Sciatic nerve (tissue), 2 donors: ENCODE data around the gene FAM13C. TPM values are rescaled to one million over a fixed set of nuclear protein-coding genes. Genes with fewer than 3 reads are reported as not detected.
"Not testable (repeated sequence)": the region's sequence is repeated elsewhere in the genome, so short reads cannot be mapped to it uniquely, and the experiment has no call there.

ENCODE experiments used
- ATAC-seq: fragments of 200-7000 bp; cut with Tn5 transposase; one replicate; pipeline ENCODE4 v1.9.1; 2020; ENCODE audit warnings: mild to moderate bottlenecking, moderate library complexity
- DNase-seq: peaks from one replicate; pipeline ENCODE4 v3.0.0-alpha.2; 2020; ENCODE audit warnings: low spot score
- intact Hi-C: fragments of 100-400 bp; cut with DNase I; formaldehyde crosslinking; loops from one replicate; pipeline ENCODE4 v1.14.2; 2022
- total RNA-seq: library from RNA; stranded (reverse); fragmentation: NEBNext Ultra II Directional; extraction: Animal tissue kit (Norgen Biotek cat#: 25700); gene quantifications from one replicate; pipeline ENCODE4 v1.2.1, GENCODE V29; 2021
- donor health status: DM: no; HTN: no; CAD: no.
- donor health status: DM: no; HTN: no; CAD: no.

Gene FAM13C
- total RNA-seq, 1 donor from 2014 or later, result 25.0 TPM

- no peak for DNase-seq
- no peak for ATAC-seq
- intact Hi-C loops, result no loop called here
Observed at GRCh38 chr10:59252491-59252890, 109.9 kb downstream of the FAM13C start.

GRCh38 chr10:59245686-59246085 is 116.7 kb downstream of the FAM13C start:
- intact Hi-C loops, result no loop called here
- DNase-seq (no peak), ATAC-seq (no peak)

GRCh38 chr10:59244871-59245270 is 117.5 kb downstream of the FAM13C start:
- no peak for ATAC-seq
- intact Hi-C loops, result loop anchor here (5.0 kb wide), 1 partner anchor 377 kb away; no protein-coding TSS in a partner anchor
- DNase-seq, result no peak

- intact Hi-C loops, result loop anchor here (5.0 kb wide), 1 partner anchor 379 kb away; no protein-coding TSS in a partner anchor
- no peak for DNase-seq
- no peak for ATAC-seq
Observed at GRCh38 chr10:59243611-59244195, 118.6 kb downstream of the FAM13C start.

GRCh38 chr10:59242991-59243390 is 119.4 kb downstream of the FAM13C start:
- intact Hi-C loops, result loop anchor here (5.0 kb wide), 1 partner anchor 379 kb away; no protein-coding TSS in a partner anchor
- DNase-seq (no peak), ATAC-seq (no peak)

- intact Hi-C loops, result loop anchor here (5.0 kb wide), 1 partner anchor 380 kb away; no protein-coding TSS in a partner anchor
- ATAC-seq, result no peak
- no peak for DNase-seq
Observed at GRCh38 chr10:59242057-59242456, 120.3 kb downstream of the FAM13C start.

- intact Hi-C loops, result loop anchor here (5.0 kb wide), 1 partner anchor 382 kb away; no protein-coding TSS in a partner anchor
- DNase-seq (no peak), ATAC-seq (no peak)
Observed at GRCh38 chr10:59240582-59241183, 121.7 kb downstream of the FAM13C start.

- intact Hi-C loops, result loop anchor here (10.0 kb wide), 1 partner anchor 274 kb away; no protein-coding TSS in a partner anchor
- DNase-seq, ATAC-seq: not testable (repeated sequence)
Observed at GRCh38 chr10:59239108-59239507, 123.2 kb downstream of the FAM13C start.

GRCh38 chr10:59237775-59238174 is 124.6 kb downstream of the FAM13C start:
- intact Hi-C loops, result loop anchor here (10.0 kb wide), 1 partner anchor 273 kb away; no protein-coding TSS in a partner anchor
- ATAC-seq (no peak), DNase-seq (no peak)

GRCh38 chr10:59236064-59236697 is 126.2 kb downstream of the FAM13C start:
- ATAC-seq (no peak), DNase-seq (no peak)
- intact Hi-C loops, result loop anchor here (10.0 kb wide), 1 partner anchor 271 kb away; no protein-coding TSS in a partner anchor

GRCh38 chr10:59234816-59235429 is 127.4 kb downstream of the FAM13C start:
- intact Hi-C loops, result loop anchor here (10.0 kb wide), 1 partner anchor 270 kb away; no protein-coding TSS in a partner anchor
- DNase-seq (no peak), ATAC-seq (no peak)

- ATAC-seq, result no peak
- DNase-seq, result no peak
- intact Hi-C loops, result loop anchor here (10.0 kb wide), 1 partner anchor 269 kb away; no protein-coding TSS in a partner anchor
Observed at GRCh38 chr10:59234194-59234593, 128.2 kb downstream of the FAM13C start.

- DNase-seq, result no peak
- intact Hi-C loops, result no loop called here
- ATAC-seq, result no peak
Observed at GRCh38 chr10:59229441-59229840, 132.9 kb downstream of the FAM13C start.

- no peak for DNase-seq
- intact Hi-C loops, result no loop called here
- no peak for ATAC-seq
Observed at GRCh38 chr10:59227136-59227673, 135.1 kb downstream of the FAM13C start.

- ATAC-seq (no peak), DNase-seq (no peak)
- intact Hi-C loops, result no loop called here
Observed at GRCh38 chr10:59225211-59225610, 137.1 kb downstream of the FAM13C start.

- DNase-seq, intact Hi-C loops, ATAC-seq: not testable (repeated sequence)
Observed at GRCh38 chr10:59223597-59223996, 138.8 kb downstream of the FAM13C start.

GRCh38 chr10:59222788-59223187 is 139.6 kb downstream of the FAM13C start:
- ATAC-seq (no peak), DNase-seq (no peak)
- intact Hi-C loops, result no loop called here

GRCh38 chr10:59216178-59216869 is 146.0 kb downstream of the FAM13C start:
- ATAC-seq (no peak), DNase-seq (no peak)
- intact Hi-C loops, result no loop called here

GRCh38 chr10:59214160-59214559 is 148.2 kb downstream of the FAM13C start:
- intact Hi-C loops, result no loop called here
- DNase-seq (no peak), ATAC-seq (no peak)
